Astrocyte of the spinal cord (primary cell): Measurements from ENCODE around the gene ALDH1A2.

ENCODE experiments used
- DNase-seq: peaks from one replicate; pipeline ENCODE4 v3.0.0; 2011; ENCODE audit warnings: low read depth, low spot score
- H3K4me3 ChIP-seq: 2 replicates; pipeline ENCODE4 v1.5.1; 2011; ENCODE audit warnings: low read depth, mild to moderate bottlenecking, low read length, moderate library complexity
- in situ Hi-C: cut with HindIII; loops from 2 replicates; pipeline ENCODE4 v1.10.0; 2017; ENCODE audit warnings: low sequenced_read_pairs
- TF ChIP-seq, protein P1 (sequence below): IDR thresholded peaks from 2 replicates; pipeline ENCODE4 v1.5.1; 2012; ENCODE audit warnings: low read depth, mild to moderate bottlenecking, low read length, inconsistent platforms

The ALDH1A2 gene

DNA sequence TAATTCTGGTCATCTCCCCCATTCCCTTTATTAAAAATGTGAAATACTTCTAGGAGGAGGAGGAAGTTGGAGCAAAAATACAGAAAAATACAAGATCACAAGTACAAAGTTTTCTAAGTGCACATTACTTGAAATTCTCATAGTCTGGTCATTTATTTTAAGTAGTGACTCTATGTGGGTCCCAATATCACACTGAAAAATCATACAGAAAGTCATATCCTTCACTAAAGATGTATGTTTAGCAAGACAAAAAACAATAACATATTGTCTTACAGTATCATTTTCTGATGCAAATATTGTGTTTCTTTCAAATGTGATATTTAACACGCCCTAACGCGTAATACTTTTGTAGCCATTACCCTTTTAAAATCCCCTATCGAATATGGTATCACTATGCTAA, 2.5 kb downstream of the ALDH1A2 start:
- no peak for DNase-seq

DNA sequence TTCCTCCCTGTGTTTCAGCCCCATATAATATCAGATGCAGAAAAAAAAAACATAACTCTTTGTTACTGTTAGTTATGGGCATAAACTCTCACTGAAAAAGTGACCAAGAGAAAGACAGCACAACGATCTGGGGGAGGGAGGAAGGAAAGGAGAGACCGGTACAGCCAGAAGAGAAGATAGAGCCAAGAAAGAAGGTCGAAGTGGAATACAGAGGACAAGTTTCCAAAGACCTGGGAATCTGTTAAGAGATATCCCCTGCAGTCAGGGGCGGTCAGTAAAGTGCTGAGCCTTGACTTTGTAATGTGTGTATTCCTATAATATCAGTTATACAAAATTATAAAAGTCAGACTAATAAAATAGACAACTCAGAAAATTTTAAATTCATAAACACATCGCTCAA, 3.3 kb downstream of the ALDH1A2 start:
- DNase-seq = no peak
- H3K4me3 ChIP-seq = no peak overlapping the region
- TF ChIP-seq, protein P1, sequence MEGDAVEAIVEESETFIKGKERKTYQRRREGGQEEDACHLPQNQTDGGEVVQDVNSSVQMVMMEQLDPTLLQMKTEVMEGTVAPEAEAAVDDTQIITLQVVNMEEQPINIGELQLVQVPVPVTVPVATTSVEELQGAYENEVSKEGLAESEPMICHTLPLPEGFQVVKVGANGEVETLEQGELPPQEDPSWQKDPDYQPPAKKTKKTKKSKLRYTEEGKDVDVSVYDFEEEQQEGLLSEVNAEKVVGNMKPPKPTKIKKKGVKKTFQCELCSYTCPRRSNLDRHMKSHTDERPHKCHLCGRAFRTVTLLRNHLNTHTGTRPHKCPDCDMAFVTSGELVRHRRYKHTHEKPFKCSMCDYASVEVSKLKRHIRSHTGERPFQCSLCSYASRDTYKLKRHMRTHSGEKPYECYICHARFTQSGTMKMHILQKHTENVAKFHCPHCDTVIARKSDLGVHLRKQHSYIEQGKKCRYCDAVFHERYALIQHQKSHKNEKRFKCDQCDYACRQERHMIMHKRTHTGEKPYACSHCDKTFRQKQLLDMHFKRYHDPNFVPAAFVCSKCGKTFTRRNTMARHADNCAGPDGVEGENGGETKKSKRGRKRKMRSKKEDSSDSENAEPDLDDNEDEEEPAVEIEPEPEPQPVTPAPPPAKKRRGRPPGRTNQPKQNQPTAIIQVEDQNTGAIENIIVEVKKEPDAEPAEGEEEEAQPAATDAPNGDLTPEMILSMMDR = no peak
- in situ Hi-C loops = no loop called here

More for the DNA sequence above, 2.5 kb downstream of the ALDH1A2 start:
- TF ChIP-seq, protein P1 = no peak
- H3K4me3 ChIP-seq = no peak overlapping the region
- in situ Hi-C loops = no loop called here

DNA sequence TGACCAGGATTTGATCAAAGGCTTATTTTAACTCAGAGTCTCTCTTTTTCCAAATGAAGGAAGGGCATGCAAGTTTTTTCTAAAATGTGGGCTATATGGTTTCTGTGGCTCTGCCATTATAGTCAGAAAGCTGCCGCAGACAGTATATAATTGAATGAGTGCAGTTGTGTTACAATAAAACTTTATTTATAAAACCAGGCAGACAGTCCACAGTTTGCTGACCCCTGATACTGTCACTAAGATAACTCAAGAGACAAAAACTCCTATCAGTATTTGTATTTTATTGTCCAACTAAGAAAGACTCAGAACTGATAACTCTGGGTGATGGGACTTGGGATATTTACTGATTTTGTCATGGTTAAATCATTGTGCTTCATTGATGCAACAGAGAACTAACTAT, 4.9 kb downstream of the ALDH1A2 start:
- TF ChIP-seq, protein P1 = no peak
- in situ Hi-C loops = no loop called here
- DNase-seq = no peak
- H3K4me3 ChIP-seq = no peak overlapping the region

DNA sequence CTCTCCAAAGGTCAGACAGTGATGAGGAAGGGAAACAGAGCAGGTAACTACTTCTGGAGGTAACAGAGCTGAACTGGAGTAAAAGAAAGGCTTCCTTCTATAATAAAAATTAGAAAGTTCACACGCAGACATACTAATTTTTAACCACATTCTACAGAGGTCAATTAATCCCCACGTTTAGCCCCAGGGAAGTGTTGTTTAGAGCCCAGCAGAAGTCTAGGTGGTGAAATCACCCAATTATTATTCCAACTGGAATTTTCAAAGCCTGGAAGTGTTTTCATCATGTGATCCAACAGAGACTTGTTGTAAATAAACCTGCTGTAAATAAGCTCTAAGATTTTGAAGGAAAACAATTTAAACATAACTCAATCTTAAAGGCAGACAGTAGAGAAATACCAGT, 6.8 kb downstream of the ALDH1A2 start:
- no peak for DNase-seq
- TF ChIP-seq, protein P1 = no peak
- H3K4me3 ChIP-seq = no peak overlapping the region
- in situ Hi-C loops = no loop called here

DNA sequence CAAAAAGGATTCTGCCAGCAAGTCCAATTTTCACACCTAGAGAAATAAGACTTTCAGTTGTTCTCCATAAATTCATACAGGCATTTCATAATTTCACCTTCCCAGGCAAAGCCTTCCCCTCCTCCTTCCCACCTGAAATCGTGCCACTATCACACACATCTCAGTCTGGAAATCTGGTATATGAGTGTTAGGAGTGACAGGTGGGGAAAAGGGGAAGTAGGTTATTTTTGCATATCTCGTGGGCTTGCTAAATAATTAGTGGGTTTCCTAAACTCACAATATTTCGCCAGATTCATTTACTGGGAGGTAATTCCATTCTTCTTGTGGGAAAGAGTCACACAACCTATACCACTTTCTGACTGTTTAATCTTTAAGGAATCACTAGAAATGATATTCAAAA, 7.4 kb downstream of the ALDH1A2 start:
- no peak overlapping the region for H3K4me3 ChIP-seq
- TF ChIP-seq, protein P1 = no peak
- no peak for DNase-seq
- in situ Hi-C loops = no loop called here

DNA sequence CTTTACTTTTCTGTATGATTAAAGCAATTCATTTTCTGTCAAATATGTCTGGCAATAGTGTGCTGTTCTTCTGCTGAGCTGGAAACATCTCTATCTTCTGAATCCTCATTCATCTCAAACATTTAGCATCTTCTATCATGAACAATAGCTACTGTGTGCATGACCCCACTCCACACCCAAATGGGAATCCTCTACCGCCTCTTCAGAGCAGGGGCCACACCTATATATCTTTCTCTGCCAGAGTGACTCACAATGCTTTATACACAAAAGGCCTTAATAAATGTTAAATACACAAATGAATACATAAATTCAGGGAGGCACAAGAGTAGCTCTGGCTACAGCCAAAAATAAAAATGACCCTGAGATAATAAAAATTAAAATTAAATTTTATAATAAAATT, 8.0 kb downstream of the ALDH1A2 start:
- DNase-seq = no peak
- H3K4me3 ChIP-seq = no peak overlapping the region
- TF ChIP-seq, protein P1 = no peak
- in situ Hi-C loops = no loop called here

DNA sequence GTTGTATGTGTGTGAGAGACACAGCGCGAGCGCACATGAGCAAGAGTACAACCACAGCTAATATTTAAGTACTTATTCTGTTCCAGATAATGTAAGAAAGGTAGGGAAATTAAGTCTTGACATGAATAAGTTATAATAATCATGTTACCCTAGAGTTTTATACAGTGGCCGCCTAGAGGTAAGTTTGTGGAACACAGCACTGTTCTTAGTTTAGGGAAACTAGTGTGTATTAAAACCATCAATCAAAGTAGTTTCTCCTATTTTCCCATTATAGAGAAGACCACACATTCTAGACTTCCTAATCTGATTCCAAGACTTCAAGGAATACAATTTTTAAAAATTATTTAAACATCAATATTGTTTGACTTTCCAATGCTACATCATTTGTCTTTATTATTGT, 9.5 kb downstream of the ALDH1A2 start:
- H3K4me3 ChIP-seq = no peak overlapping the region
- TF ChIP-seq, protein P1 = peak; percentile 28
- no peak for DNase-seq
- in situ Hi-C loops = no loop called here
